ENCODE measurements around the gene SDR42E2. TPM values are rescaled to one million over a fixed set of nuclear protein-coding genes. Genes with fewer than 3 reads are reported as not detected.

The SDR42E2 gene
- total RNA-seq, 5 donors from 2014 or later (not counting 1 experiment from before 2014, with no cell fraction given) = 0.28 to 2.9 (median 0.39) TPM

GRCh38 chr16:22188267-22188594, 25.9 kb downstream of the SDR42E2 start:
- H3K36me3 ChIP-seq (ENCODE audit: control insufficient read depth in 2 of 2, extremely low read depth in 1 of 2, insufficient read depth in 1 of 2, low read length in 1 of 2) = no peaks in the 10 kb centered on the region
- no peak for DNase-seq
- Mint-ChIP-seq H3K36me3 (no peaks in the 10 kb centered on the region), H3K9me3 (no peaks in the 10 kb centered on the region), H3K4me3 (peak overlapping the region in 1 of 3 donors; percentile 84), H3K27ac (peak overlapping the region; percentile 99 to 100), H3K4me1 (peaks cover 36 to 42% (median 36%) of the 10 kb centered on the region in 3 donors), H3K27me3 (no peaks in the 10 kb centered on the region)
- H3K4me3 ChIP-seq (ENCODE audit: control insufficient read depth in 1 of 2, extremely low read depth in 1 of 2, low read length in 1 of 2) = no peak overlapping the region
- ChIA-PET CTCF (interaction anchor here (0.5 to 3.1 kb wide), 27 partner anchors 20 to 1446 kb away, joined by 3 to 33 read pairs (median 4); partner anchors contain the start of genes MOSMO (in 1 of the 2), POLR3E (in 1 of the 2) and UQCRC2 (in 1 of the 2)), POLR2A (interaction anchor here in 1 of 2 donors (0.9 to 1.3 kb wide), 2 partner anchors 109 to 236 kb away, joined by 3 to 8 read pairs; partner anchors contain the start of gene POLR3E)
- no peaks in the 10 kb centered on the region for H3K9me3 ChIP-seq
- peaks cover 21 to 52% of the 10 kb centered on the region in 2 experiments for H3K4me1 ChIP-seq (ENCODE audit: control insufficient read depth in 1 of 2, extremely low read depth in 1 of 2, insufficient read depth in 2 of 2, low read length in 2 of 2)
- no peak for ATAC-seq (replicated peaks in 1 of 4)
- WGBS (ENCODE audit: insufficient coverage) = no CpG with 5 or more reads among the region's 2 CpGs
- no peaks in the 10 kb centered on the region for H3K27me3 ChIP-seq (replicated peaks in 1 of 2; ENCODE audit: control insufficient read depth in 2 of 2, extremely low read depth in 1 of 2, insufficient read depth in 2 of 2, low read length in 1 of 2)
- peak overlapping the region; percentile 99 for H3K27ac ChIP-seq (ENCODE audit: low read length)

DNA sequence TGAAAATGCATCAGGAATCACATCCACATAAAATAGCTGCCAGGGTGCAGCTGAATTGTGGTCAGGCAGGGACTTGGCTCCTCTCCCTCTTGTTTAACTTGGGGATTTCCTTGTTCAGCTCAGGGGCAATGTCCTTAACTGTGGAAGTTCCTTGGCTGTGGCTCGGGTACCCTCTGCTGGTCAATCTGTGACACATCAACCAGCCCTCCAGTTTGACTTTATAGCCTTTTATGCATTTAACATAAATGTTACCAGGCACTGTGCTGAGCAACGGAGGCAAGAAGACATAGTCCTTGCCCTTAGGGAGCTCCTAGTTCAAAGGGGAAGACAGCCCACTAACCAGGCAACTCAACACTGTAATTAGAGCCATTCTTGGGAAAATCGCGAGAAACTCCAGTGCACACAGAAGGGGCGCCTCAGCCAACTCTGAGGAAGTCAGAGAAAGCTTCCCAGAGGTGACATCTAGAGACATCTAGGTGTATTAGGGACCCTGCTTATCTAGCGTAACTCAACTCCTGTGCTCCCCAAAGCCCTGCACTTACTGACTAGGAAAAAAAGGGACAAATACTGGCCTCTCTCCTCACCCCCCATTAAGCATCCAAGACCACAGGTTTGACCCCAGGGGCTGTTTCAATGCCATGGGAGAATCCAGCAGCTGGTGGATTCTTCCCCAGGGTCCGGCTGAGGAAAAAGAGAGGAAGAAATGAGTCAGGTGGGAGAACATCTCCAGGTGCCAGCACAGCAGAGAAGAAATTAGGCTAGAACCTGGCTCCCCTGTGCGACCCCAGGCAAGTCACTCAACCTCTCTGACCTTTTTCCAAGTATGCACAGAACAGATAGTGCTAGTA, 26.5 kb downstream of the SDR42E2 start:
- Histone ChIP-seq H3K27me3 (replicated peaks in 1 of 2; ENCODE audit: control insufficient read depth in 2 of 2, extremely low read depth in 1 of 2, insufficient read depth in 2 of 2, low read length in 1 of 2) (no peaks in the 10 kb centered on the region), H3K9me3 (no peaks in the 10 kb centered on the region), H3K27ac (ENCODE audit: low read length) (peak overlapping the region; percentile 99), H3K4me3 (ENCODE audit: control insufficient read depth in 1 of 2, extremely low read depth in 1 of 2, low read length in 1 of 2) (peak overlapping the region; percentile 63 to 79), H3K4me1 (ENCODE audit: control insufficient read depth in 1 of 2, extremely low read depth in 1 of 2, insufficient read depth in 2 of 2, low read length in 2 of 2) (peaks cover 24 to 57% of the 10 kb centered on the region in 2 experiments), H3K36me3 (ENCODE audit: control insufficient read depth in 2 of 2, extremely low read depth in 1 of 2, insufficient read depth in 1 of 2, low read length in 1 of 2) (no peaks in the 10 kb centered on the region)
- Mint-ChIP-seq H3K4me1 (peaks cover 42 to 48% (median 42%) of the 10 kb centered on the region in 3 donors), H3K27ac (peak overlapping the region; percentile 99 to 100), H3K27me3 (no peaks in the 10 kb centered on the region), H3K4me3 (peak overlapping the region; percentile 83 to 91 (median 84)), H3K9me3 (peaks cover 0 to 5% (median 3%) of the 10 kb centered on the region in 3 donors), H3K36me3 (no peaks in the 10 kb centered on the region)
- 39% methylated on average over 7 of the region's 8 CpGs for WGBS (ENCODE audit: insufficient coverage)
- no peak for ATAC-seq (replicated peaks in 1 of 4)
- DNase-seq = peak; percentile 37 to 88 (median 58)
- POLR2A ChIA-PET = interaction anchor here (0.8 to 1.5 kb wide), 4 partner anchors 108 to 237 kb away, joined by 3 to 13 read pairs (median 6); partner anchors contain the start of genes MOSMO (in 1 of the 2) and POLR3E (in 1 of the 2)
- CTCF ChIA-PET = interaction anchor here (0.5 to 3.1 kb wide), 32 partner anchors 19 to 1447 kb away, joined by 3 to 33 read pairs (median 4); partner anchors contain the start of genes MOSMO (in 1 of the 2), POLR3E (in 1 of the 2) and UQCRC2 (in 1 of the 2)

DNA sequence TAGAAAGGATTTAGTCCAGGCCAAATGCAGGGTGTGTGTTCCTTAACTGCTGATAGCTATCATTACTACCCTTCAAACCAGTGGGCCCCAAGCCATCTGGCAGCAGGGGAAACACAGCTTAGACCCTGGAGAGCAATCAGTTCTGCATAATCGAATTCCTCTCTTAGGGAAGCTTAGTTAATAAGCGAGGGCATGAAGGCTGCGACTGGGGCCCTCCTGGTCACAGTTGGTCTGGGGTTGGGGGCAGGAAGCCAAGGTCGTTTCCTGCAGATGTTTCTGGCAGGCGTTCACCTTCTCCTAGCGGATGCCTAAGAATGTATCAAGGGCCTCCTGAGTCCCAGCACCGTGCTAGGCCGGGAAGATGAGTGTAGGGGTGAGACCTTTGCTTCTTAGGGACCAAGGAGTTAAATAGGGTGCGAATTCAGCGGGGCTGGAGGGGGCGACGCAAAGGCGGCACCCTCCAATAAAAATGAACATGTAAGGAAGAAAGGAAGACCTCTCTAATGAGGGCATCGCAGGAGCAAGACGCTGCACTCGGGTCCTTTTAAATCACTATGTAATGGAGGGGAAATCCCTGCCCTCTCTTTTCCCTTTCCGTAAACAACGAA, 27.3 kb downstream of the SDR42E2 start:
- Histone ChIP-seq H3K4me1 (ENCODE audit: control insufficient read depth in 1 of 2, extremely low read depth in 1 of 2, insufficient read depth in 2 of 2, low read length in 2 of 2) (peaks cover 25 to 65% of the 10 kb centered on the region in 2 experiments), H3K36me3 (ENCODE audit: control insufficient read depth in 2 of 2, extremely low read depth in 1 of 2, insufficient read depth in 1 of 2, low read length in 1 of 2) (no peaks in the 10 kb centered on the region), H3K9me3 (no peaks in the 10 kb centered on the region), H3K4me3 (ENCODE audit: control insufficient read depth in 1 of 2, extremely low read depth in 1 of 2, low read length in 1 of 2) (peak overlapping the region; percentile 63 to 79), H3K27ac (ENCODE audit: low read length) (peak overlapping the region; percentile 99), H3K27me3 (replicated peaks in 1 of 2; ENCODE audit: control insufficient read depth in 2 of 2, extremely low read depth in 1 of 2, insufficient read depth in 2 of 2, low read length in 1 of 2) (no peaks in the 10 kb centered on the region)
- ATAC-seq (replicated peaks in 1 of 4) (peak in 1 of 4 experiments; percentile 0), DNase-seq (no peak)
- no peaks in the 10 kb centered on the region for H3K36me3 Mint-ChIP-seq
- H3K9me3 Mint-ChIP-seq = peaks cover 0 to 10% (median 6%) of the 10 kb centered on the region in 3 donors
- H3K27ac Mint-ChIP-seq = peak overlapping the region; percentile 99 to 100
- 0% methylated on average over 8 of the region's 18 CpGs for WGBS (ENCODE audit: insufficient coverage)
- ChIA-PET POLR2A (interaction anchor here (0.6 to 1.5 kb wide), 5 partner anchors 108 to 1383 kb away, joined by 3 to 13 read pairs (median 3); partner anchors contain the start of genes MOSMO (in 1 of the 2) and POLR3E (in 1 of the 2)), CTCF (interaction anchor here (0.5 to 3.1 kb wide), 11 partner anchors 23 to 240 kb away, joined by 3 to 33 read pairs (median 4); no protein-coding TSS in a partner anchor)
- no peaks in the 10 kb centered on the region for H3K27me3 Mint-ChIP-seq
- H3K4me3 Mint-ChIP-seq = peak overlapping the region; percentile 83 to 91 (median 84)
- peaks cover 46 to 55% (median 50%) of the 10 kb centered on the region in 3 donors for H3K4me1 Mint-ChIP-seq

DNA sequence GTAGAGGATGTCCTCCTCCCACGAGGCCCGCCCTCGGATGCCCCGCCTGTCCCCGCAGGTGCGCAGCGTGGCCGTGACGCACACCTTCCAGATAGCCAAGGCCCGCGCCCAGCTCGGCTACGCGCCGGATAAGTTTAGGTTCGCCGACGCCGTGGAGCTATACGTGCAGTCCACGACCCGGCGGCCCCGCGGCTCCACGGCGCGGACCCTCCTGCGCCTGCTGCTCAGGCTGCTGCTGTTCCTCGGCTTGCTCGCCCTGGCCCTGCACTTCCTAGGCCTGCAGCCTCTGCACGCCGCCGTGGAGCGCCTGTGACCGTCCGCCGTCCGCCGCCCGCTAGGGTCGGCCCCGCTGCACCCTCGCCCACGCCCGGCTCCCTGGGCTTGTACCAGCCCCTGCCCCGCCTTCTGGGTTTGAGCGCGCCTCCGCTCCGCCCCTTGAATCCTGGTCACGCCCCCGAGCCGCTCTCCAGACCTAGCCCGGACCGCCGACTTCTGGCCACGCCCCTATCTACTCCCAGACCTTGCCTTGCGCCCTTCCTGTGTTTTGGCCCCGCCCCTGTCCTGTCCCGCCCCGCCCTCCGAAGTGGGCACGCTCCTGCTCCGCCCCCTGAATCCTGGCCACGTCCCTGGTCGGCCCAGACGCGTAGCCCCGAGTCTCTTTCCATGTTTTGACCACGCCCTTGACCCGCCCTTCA, 27.9 kb downstream of the SDR42E2 start:
- H3K4me1 Mint-ChIP-seq = peaks cover 53 to 62% (median 56%) of the 10 kb centered on the region in 3 donors
- Histone ChIP-seq H3K27me3 (replicated peaks in 1 of 2; ENCODE audit: control insufficient read depth in 2 of 2, extremely low read depth in 1 of 2, insufficient read depth in 2 of 2, low read length in 1 of 2) (no peaks in the 10 kb centered on the region), H3K4me1 (ENCODE audit: control insufficient read depth in 1 of 2, extremely low read depth in 1 of 2, insufficient read depth in 2 of 2, low read length in 2 of 2) (peaks cover 30 to 71% of the 10 kb centered on the region in 2 experiments), H3K27ac (ENCODE audit: low read length) (peak overlapping the region; percentile 99), H3K36me3 (ENCODE audit: control insufficient read depth in 2 of 2, extremely low read depth in 1 of 2, insufficient read depth in 1 of 2, low read length in 1 of 2) (no peaks in the 10 kb centered on the region), H3K9me3 (no peaks in the 10 kb centered on the region), H3K4me3 (ENCODE audit: control insufficient read depth in 1 of 2, extremely low read depth in 1 of 2, low read length in 1 of 2) (peak overlapping the region; percentile 63 to 79)
- H3K36me3 Mint-ChIP-seq = no peaks in the 10 kb centered on the region
- peak overlapping the region; percentile 99 to 100 for H3K27ac Mint-ChIP-seq
- ChIA-PET POLR2A (interaction anchor here in 1 of 2 donors (0.6 to 1.5 kb wide), 3 partner anchors 107 to 1383 kb away, joined by 3 to 13 read pairs (median 3); partner anchors contain the start of gene POLR3E), CTCF (interaction anchor here in 1 of 2 donors (0.5 to 3.1 kb wide), 5 partner anchors 23 to 239 kb away, joined by 3 to 33 read pairs (median 4); no protein-coding TSS in a partner anchor)
- H3K9me3 Mint-ChIP-seq = peaks cover 0 to 13% (median 6%) of the 10 kb centered on the region in 3 donors
- under 1% methylated on average over 72 of the region's 72 CpGs for WGBS (ENCODE audit: insufficient coverage)
- H3K4me3 Mint-ChIP-seq = peak overlapping the region; percentile 83 to 91 (median 84)
- ATAC-seq (replicated peaks in 1 of 4) (peak; percentile 59 to 66 (median 60)), DNase-seq (peak; percentile 79 to 100 (median 96))
- H3K27me3 Mint-ChIP-seq = peaks cover 0 to under 1% of the 10 kb centered on the region in 2 donors

GRCh38 chr16:22190776-22191531, 28.6 kb downstream of the SDR42E2 start:
- peaks cover 0 to 13% (median 6%) of the 10 kb centered on the region in 3 donors for H3K9me3 Mint-ChIP-seq
- peak overlapping the region; percentile 99 for H3K27ac ChIP-seq (ENCODE audit: low read length)
- peaks cover 32 to 76% of the 10 kb centered on the region in 2 experiments for H3K4me1 ChIP-seq (ENCODE audit: control insufficient read depth in 1 of 2, extremely low read depth in 1 of 2, insufficient read depth in 2 of 2, low read length in 2 of 2)
- H3K4me1 Mint-ChIP-seq = peaks cover 59 to 67% (median 64%) of the 10 kb centered on the region in 3 donors
- peaks cover 0 to 5% of the 10 kb centered on the region in 2 donors for H3K27me3 Mint-ChIP-seq
- H3K27me3 ChIP-seq (replicated peaks in 1 of 2; ENCODE audit: control insufficient read depth in 2 of 2, extremely low read depth in 1 of 2, insufficient read depth in 2 of 2, low read length in 1 of 2) = no peaks in the 10 kb centered on the region
- WGBS (ENCODE audit: insufficient coverage) = under 1% methylated on average over 33 of the region's 43 CpGs
- DNase-seq (peak; percentile 95 to 100 (median 99)), ATAC-seq (replicated peaks in 1 of 4) (peak; percentile 59 to 67 (median 65))
- ChIA-PET POLR2A (interaction anchor here (0.6 to 2.1 kb wide), 6 partner anchors 15 to 545 kb away, joined by 4 to 27 read pairs (median 6); partner anchors contain the start of genes EEF2K (in 1 of the 2), POLR3E (in 1 of the 2) and UQCRC2 (in 1 of the 2)), CTCF (interaction anchor here in 1 of 2 donors (0.9 to 2.0 kb wide), 4 partner anchors 92 to 237 kb away, joined by 3 to 15 read pairs (median 7); partner anchors contain the start of gene POLR3E)
- peak overlapping the region; percentile 83 to 91 (median 84) for H3K4me3 Mint-ChIP-seq
- no peaks in the 10 kb centered on the region for H3K36me3 Mint-ChIP-seq
- peak overlapping the region; percentile 52 to 79 for H3K4me3 ChIP-seq (ENCODE audit: control insufficient read depth in 1 of 2, extremely low read depth in 1 of 2, low read length in 1 of 2)
- peak overlapping the region; percentile 99 to 100 for H3K27ac Mint-ChIP-seq
- H3K9me3 ChIP-seq = no peaks in the 10 kb centered on the region
- H3K36me3 ChIP-seq (ENCODE audit: control insufficient read depth in 2 of 2, extremely low read depth in 1 of 2, insufficient read depth in 1 of 2, low read length in 1 of 2) = no peaks in the 10 kb centered on the region
